ENCODE results near the gene ATP1B1.
"Not testable (repeated sequence)": the region's sequence is repeated elsewhere in the genome, so short reads cannot be mapped to it uniquely, and the experiment has no call there.

ATP1B1 gene

DNA sequence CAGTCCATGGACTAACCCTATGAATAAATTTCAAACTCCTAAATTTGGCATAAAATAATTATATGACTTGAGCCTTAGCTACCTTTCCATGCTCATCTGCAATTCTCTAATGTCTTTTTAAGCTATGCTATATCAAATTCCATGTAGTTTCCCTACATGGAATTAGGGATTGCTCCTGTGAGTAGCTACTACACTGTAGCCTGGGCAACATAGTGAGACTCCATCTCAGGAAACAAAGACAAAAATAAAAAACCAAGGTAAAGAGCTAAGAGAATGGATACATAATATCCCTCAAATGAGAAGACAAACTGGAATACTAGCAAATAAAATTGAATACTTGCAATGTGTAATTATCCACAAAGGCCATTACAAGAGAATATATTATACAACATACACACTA lies 37.5 kb downstream of the ATP1B1 start:
- no peak for DNase-seq

DNA sequence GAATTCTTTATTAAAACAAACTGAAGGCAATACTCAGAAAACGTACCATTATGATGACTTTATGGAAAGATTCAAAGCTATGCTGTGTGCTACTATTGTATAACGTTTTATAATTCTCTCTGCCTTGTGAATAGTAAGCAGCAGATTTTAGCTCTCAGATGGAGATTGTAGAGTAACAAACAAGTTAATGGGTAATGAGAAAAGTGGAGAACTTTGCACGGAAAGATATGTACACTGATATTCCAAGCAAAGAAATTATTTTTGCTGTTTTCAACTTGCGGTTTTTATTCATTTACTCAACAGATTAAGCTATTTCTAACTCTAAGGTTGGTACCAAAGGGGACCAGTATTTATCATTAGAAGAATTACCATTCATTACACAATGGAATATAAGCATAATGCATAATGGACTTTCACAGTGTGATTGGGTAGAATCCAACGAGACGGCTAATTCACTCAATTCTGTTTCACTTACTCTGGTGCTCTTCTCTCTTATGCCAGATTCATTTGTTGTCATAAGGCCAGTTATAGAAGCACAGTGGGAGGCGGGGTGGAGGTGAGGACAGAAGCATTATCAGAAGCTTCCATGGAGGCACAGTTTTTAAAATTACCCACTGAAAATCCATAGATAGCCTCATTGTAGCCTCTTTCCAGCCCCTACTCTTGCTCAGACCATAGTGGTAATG lies 38.6 kb downstream of the ATP1B1 start:
- peak in 1 of 2 donors; percentile 35 for DNase-seq

DNA sequence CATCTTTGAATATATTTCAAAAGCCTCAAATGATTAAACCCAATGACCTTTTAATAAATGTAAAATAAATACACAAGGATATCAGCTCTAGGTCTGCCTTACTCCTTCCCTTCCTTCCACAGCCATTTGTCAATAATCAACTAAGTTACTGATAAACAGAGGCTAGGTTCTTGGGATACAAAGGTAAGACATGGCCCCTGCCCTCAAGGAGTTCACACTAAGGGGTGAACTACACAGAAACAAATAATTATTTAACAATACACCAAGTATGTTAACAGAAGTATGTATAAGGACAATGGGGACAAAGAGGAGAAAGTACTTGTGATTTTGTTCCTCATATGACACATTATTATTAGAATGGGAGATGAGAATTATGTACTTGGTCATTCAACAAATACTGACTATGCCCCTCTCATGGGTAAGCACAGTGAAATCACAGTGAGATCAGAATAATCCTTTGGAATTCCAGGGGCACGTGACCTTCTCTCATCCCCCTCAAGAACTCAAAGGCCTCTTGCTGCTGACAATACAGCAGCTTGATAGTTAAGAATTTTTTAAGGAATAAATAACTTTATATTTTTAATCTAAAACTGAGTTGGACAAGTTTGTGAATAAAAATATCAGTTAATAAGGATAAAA lies 40.2 kb downstream of the ATP1B1 start:
- no peak for DNase-seq

DNA sequence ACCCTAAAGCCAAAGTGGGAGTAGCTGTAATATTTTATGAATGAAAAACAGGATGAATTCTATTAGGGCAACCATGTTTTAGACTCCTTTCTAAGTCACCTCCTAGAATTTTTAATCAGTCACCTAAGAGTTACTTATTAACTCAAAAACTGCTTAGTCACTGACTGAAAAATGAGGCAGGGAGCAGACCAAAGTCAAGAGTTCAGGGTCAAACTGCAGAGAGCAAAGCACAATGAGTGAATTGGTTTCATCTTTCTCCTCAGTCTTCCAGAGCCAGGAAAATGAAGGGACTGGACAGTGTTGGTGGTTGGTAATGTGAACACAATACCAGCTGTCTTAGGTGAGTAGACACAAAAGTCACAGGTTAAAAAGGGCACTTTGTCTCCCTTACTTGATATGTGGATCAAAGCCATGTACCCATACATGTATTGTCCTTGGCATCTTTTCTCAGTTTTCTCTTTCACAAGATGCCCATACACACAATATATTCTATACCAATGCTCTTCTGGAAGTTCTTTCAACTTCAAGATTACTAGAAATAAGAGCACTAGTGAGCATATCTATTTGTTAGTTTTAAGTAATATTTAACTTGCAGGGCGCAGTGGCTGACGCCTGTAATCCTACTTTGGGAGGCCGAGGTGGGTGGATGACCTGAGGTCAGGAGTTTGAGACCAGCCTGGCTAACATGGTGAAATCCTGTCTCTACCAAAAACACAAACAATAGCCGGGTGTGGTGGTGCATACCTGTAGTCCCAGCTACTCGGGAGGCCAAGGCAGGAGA lies 42.2 kb downstream of the ATP1B1 start:
- DNase-seq: no peak

DNA sequence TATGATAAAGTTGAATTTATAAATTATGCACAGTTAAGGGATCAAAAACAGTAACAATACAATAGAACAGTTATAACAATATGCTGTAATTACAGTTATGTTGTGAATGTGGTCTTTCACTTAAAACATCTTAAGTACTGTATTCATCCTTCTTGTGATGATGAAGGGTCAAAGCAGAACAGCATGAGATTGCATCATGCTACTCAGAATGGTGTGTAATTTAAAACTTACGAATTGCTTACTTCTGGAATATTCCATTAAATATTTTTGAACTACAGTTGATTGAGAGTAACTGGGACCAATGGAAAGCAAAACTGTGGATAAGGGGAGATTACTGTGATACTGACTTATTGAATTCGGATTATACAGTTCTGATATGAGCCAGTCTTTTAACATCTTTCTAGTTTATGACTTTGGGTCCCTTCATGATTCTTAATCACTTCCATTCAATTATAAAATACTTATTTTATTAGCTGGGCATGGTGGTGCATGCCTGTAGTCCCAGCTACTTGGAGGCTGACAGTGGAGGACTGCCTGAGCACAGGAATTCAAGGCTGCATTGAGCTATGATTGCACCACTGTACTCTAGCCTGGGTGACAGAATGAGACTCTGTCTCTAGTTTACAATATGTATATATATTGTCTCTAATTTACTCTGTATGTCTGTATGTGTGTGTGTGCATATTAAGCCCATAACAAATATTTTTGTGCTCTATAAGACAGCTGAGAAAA lies 43.2 kb downstream of the ATP1B1 start:
- no peak for DNase-seq

DNA sequence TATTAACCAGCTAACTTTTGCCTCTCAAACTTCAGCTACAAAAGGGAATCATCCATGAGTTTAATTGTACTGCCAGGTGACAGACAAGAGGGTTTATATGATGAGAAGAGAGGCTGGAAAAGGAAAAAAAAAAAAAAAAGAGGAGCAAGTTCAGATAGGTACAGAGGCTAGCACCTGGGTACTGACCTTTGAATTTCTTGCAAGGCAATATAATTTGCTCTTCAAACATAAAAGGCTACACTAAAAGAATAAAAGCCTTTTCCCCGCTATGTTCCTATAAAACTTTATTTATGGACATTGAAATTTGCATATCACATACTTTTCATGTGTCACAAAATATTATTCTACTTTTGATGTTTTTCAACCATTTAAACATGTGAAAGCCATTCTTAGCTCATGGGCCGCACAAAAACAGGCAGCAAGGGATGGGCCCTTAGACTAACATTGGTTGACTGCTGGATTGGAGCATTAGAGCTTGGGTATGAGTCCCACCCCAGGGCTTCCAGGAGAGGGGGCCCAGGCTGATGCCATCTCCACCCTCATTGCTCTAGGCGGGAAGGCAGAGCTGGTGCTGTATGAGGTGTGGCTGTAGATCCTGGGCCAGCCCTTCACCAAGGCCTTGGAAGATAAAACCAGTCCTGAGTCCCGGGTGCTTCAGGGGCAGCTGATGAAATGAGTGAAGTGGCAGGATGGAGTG lies 44.3 kb downstream of the ATP1B1 start:
- no peak for DNase-seq

DNA sequence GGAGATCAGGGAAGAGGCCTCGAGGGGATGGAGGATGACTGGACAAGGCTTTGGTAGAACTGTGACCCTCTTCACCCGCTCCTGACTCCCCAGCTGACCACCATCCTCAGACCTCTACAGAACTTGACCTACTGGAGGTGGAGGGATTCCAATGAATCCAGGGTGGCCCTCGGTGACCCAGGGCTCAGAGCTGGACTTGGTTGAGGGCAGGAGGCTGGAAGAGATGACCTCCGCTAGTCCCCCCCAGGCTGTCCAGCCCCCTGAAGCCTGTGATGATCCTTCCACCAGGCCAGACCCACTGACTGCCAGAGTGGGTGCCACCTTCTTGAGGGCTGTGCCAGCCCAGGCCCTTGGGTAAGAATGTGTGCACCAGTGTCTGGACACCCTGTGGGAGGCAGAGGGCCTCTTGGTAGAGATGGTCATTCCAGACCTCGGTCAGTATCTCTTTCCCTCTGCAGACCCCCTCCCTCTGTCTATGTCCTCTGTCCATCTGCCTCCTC lies 44.9 kb downstream of the ATP1B1 start:
- no peak for DNase-seq

DNA sequence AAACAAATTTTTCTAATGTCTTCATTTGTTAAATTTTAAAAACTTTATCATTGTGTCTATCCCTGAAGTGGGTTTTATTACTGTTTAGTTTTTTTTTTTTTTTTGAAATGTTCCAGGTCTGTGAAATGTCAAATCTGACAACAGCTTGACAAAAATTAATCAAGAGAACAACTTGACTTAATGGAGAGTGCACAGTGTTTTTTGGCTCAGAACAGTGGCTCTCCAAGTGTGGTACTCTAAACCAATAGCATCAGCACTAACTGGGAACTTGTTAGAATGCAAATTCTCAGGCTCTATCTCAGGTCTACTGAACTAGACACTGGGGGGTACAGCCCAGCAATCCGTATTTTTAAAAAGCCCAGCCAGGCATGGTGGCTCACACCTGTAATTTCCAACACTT lies 49.2 kb downstream of the ATP1B1 start:
- DNase-seq: no peak

DNA sequence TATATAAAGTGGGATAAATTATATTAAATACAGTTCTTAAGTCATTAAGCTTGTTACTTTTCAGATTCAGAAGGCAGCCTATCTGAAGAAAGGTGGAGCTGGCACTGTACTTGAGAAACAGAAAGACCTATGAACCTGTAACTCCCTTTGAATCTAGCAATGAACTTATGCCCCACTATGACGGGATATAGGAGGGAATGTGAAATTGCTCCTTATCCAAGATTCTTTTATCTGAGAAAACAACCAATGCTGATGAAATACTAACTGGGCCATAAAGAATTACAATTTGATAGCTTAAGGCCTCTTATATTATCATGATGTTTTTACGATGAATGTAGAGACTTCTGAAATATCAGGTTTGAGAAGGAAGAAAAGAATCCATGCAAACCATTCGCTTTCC lies 50.1 kb downstream of the ATP1B1 start:
- no peak for DNase-seq

DNA sequence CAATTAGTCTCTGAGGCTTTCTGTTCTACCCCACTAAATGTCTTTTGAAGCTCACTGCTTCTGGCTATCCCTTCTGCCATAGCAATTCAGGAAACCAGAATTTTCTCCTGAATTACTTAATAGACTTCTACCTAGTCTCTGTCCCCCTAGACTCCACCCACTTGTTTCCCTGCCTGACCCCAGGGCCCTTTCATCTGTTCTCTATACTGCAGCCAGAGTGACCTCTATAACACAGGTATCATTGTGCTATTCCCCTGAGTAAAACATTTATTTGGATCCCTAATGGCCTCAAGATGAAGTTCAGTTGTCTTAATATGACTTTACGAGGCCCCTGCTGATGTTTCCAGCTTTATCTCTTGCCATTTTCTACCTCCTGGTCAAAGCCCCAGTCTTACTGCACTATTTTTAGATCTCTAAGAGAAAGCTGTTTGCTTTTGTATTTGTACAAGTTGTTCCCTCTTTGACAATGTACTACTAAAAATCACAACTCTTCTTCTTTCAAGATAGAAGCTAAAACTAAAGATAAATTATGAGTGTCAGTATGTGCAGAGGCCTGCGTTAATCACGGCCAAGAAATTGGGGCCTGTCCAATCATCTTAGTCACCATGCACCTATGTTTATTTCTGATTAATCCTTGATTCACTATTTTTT lies 54.5 kb downstream of the ATP1B1 start:
- DNase-seq: no peak

DNA sequence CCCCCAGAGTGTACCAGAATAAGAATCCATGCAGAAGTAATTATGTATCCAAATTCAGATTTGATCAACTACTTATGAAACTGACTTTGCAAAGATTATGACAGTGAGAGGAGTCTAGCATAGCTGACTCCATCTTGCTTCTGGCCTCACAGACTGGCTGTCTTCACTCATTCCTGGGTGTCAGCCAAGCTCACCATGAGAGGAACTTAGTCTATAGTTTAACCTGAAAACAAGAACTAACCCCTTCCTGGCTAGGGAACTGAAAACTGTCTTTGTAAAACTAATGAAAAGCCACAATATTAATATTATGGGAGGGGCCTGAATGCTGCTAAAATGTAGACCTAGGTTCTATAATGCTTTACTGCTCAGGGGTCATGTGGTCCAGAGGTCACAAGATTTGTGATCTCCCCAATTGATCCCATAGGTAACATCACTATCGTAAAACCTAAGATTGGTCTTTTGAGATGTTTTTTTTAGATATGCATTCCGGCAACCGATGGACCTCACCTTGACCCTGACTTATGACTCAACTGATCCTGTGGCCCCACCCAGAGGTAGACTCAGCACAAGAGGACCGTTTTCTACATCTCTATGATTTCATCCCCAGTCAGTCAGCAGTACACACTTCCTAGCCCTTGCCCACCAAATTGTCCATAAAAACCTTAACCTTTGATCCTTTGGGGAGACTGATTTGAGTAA lies 55.2 kb downstream of the ATP1B1 start:
- DNase-seq: no peak

DNA sequence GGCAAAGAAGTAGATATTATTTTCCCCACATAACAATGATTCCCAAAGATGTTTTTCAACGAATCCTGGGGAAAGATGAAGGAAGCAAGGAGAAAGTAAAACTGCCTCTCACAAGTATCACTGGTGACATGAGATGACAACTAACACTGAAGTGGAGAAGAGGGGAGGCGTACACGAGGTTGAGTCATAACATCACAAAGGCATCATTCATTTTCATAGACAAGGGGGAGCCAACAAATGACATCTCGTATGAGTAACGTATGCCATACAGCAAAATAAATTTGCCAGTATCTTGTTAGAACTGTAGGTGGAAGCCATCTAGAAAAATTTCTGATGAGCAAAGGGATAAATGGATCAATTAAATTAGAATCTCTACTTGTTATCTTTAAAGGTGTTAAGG lies 56.6 kb downstream of the ATP1B1 start:
- DNase-seq: peak in 1 of 2 donors; percentile 67

DNA sequence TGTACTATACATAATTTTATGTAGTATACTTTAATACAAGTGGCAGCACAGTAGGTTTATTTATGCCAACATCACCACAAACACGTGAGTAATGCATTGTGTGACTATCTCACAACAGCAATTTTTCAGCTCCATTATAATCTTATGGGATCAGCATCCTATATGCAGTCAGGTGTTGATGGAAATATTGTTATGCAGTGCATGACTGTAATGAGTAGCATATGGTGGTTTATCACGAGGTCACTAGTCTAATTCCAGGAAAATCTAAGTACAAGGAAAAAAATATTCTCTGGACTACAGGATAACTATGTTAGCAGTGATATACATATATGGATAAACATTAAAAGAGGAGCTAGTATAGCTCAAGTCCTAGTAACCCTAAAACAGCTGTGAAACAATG lies 69.0 kb downstream of the ATP1B1 start:
- DNase-seq: no peak

DNA sequence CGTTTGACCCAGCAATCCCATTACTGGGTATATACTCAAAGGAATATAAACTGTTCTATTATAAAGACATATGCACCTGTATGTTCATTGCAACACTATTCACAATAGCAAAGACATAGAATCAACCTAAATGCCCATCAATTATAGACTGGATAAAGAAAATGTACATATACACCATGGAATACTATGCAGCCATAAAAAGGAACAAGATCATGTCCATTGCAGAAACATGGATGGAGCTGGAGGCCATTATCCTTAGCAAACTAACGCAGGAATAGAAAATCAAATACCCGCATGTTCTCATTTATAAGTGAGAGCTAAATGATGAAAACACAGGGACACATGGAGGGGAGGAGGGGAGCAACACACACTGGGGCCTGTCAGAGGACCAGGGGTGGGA lies 72.9 kb downstream of the ATP1B1 start:
- DNase-seq: not testable (repeated sequence)

DNA sequence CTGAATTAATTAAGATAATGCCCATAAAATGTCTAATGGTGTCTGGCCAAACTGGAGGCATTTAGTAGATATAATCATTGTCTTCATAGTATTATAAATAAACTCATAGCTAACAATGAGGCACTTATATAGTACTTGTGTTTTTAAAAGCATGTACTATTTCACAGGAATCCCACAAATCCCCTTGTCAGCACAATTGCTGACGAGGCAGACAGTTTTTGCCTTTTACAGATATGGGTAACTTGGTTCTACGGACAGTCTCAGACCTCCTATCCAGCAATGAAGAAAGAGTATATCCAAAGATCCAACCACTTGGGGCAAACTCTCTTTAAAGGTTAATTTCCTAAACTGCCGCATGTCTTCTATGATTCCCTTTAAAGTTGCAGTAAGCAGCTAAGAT lies 73.7 kb downstream of the ATP1B1 start:
- DNase-seq: no peak
